ENCODE results near the gene ASB3.

The ASB3 gene

GRCh38 chr2:53751728-53752127 lies 35.0 kb downstream of the ASB3 start:
- in situ Hi-C loops (cut with MboI; ENCODE audit: low sequenced_read_pairs, unreplicated experiment), result no loop called here
- TF ChIP-seq CTCF (IDR thresholded peaks at IDR 0.05; ENCODE audit: borderline replicate concordance, control extremely low read depth, extremely low read depth, insufficient read depth, missing control alignments), result no peak
- DNase-seq (ENCODE audit: low spot score), result peak; percentile 44

- TF ChIP-seq CTCF (IDR thresholded peaks at IDR 0.05; ENCODE audit: borderline replicate concordance, control extremely low read depth, extremely low read depth, insufficient read depth, missing control alignments), result no peak
- DNase-seq (ENCODE audit: low spot score), result no peak
- in situ Hi-C loops (cut with MboI; ENCODE audit: low sequenced_read_pairs, unreplicated experiment), result no loop called here
Observed at GRCh38 chr2:53750041-53750768, 36.5 kb downstream of the ASB3 start.

GRCh38 chr2:53744395-53745065 lies 42.2 kb downstream of the ASB3 start:
- DNase-seq (ENCODE audit: low spot score), result no peak
- in situ Hi-C loops (cut with MboI; ENCODE audit: low sequenced_read_pairs, unreplicated experiment), result no loop called here
- TF ChIP-seq CTCF (IDR thresholded peaks at IDR 0.05; ENCODE audit: borderline replicate concordance, control extremely low read depth, extremely low read depth, insufficient read depth, missing control alignments), result no peak

GRCh38 chr2:53740170-53740569 lies 46.6 kb downstream of the ASB3 start:
- no peak for DNase-seq (ENCODE audit: low spot score)
- in situ Hi-C loops (cut with MboI; ENCODE audit: low sequenced_read_pairs, unreplicated experiment), result no loop called here
- no peak for TF ChIP-seq CTCF (IDR thresholded peaks at IDR 0.05; ENCODE audit: borderline replicate concordance, control extremely low read depth, extremely low read depth, insufficient read depth, missing control alignments)

- TF ChIP-seq CTCF (IDR thresholded peaks at IDR 0.05; ENCODE audit: borderline replicate concordance, control extremely low read depth, extremely low read depth, insufficient read depth, missing control alignments), result no peak
- no peak for DNase-seq (ENCODE audit: low spot score)
- in situ Hi-C loops (cut with MboI; ENCODE audit: low sequenced_read_pairs, unreplicated experiment), result no loop called here
Observed at GRCh38 chr2:53739032-53739431, 47.7 kb downstream of the ASB3 start.

GRCh38 chr2:53737091-53737490 lies 49.7 kb downstream of the ASB3 start:
- DNase-seq (ENCODE audit: low spot score), result no peak
- in situ Hi-C loops (cut with MboI; ENCODE audit: low sequenced_read_pairs, unreplicated experiment), result no loop called here
- no peak for TF ChIP-seq CTCF (IDR thresholded peaks at IDR 0.05; ENCODE audit: borderline replicate concordance, control extremely low read depth, extremely low read depth, insufficient read depth, missing control alignments)
